ENCODE measurements around the gene LMBR1L. TPM values are rescaled to one million over a fixed set of nuclear protein-coding genes. Genes with fewer than 3 reads are reported as not detected.

LMBR1L gene
- total RNA-seq, 1 experiment from 2014 or later: 78.2 TPM

DNA sequence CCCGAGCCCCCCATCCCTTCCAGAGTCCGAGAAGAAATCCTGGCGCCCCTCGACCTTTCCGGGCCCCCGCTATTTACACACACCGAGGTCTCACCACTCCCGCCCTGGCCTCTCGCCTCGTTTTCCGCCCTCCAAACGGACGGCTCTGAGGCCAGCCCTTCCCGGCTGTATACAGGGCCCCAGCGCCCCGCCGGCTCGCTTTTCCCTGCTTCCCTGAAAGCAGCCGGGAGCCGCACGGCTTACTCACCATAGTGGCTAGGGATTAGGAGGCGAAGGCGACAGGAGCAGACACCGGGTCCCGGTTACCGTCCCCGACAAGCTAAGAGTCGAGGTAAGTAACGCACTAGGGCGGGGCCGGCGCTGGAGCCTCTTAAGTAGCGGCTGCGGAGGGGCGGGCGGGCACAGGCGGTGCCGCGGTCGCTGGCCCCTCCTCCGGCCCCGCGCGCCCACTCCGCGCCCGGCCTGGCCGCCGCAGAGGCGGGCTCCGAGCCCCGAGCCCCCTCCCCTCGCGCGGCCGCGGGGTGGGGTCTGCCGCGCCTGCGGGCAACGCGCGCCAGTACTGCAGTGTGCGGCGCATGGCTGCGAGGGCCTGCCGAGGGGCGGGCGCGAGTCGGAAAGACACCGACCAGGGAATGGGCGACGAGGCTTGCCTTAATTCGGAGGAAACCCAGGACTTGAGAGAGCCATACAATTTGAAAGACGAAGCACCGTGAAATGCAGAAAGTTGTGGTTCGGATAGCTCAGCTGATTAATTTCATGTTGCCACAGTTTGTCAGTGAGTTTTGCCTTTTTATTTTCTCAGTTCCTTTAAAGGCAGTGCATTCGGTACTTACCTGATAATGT is 20.6 kb upstream of the LMBR1L start, which contains the start of gene TUBA1B (continued):
- TF ChIP-seq SMAD3 (CRISPR knock-in tag; IDR thresholded peaks at IDR 0.05; ENCODE audit: borderline replicate concordance) (peak; percentile 41; the same call in 1 of the 2 replicates), ZNF121 (CRISPR knock-in tag; IDR thresholded peaks at IDR 0.05) (peak; percentile 63; the same call in 1 of the 2 replicates), RELA (CRISPR knock-in tag; IDR thresholded peaks at IDR 0.05; ENCODE audit: borderline replicate concordance) (peak; percentile 25; the same call in 1 of the 2 replicates), HMGA2 (CRISPR knock-in tag; IDR thresholded peaks at IDR 0.05) (no peak), ZNF423 (CRISPR knock-in tag; IDR thresholded peaks at IDR 0.05) (no peak), PRRX2 (CRISPR knock-in tag; IDR thresholded peaks at IDR 0.05) (no peak), ZNF219 (CRISPR knock-in tag; IDR thresholded peaks at IDR 0.05; ENCODE audit: borderline replicate concordance) (0 out of 2 replicates have a peak, but pooled peaks have one; percentile 41), GABPB1 (CRISPR knock-in tag; IDR thresholded peaks at IDR 0.05) (peak; percentile 34), OVOL2 (CRISPR knock-in tag; IDR thresholded peaks at IDR 0.05; ENCODE audit: borderline replicate concordance) (no peak), NFATC4 (CRISPR knock-in tag; IDR thresholded peaks at IDR 0.05) (0 out of 2 replicates have a peak, but pooled peaks have one; percentile 36), ELF4 (CRISPR knock-in tag; IDR thresholded peaks at IDR 0.05; ENCODE audit: low read depth) (no peak), SP1 (CRISPR knock-in tag; conservative IDR thresholded peaks at IDR 0.05) (peak; percentile 83), ETV6 (CRISPR knock-in tag; IDR thresholded peaks at IDR 0.05) (0 out of 2 replicates have a peak, but pooled peaks have one; percentile 7), FOXP1 (CRISPR knock-in tag; IDR thresholded peaks at IDR 0.05; ENCODE audit: borderline replicate concordance) (peak; percentile 76), TP53 (CRISPR knock-in tag; IDR thresholded peaks at IDR 0.05) (peak; percentile 94), JUN (CRISPR knock-in tag; IDR thresholded peaks at IDR 0.05) (0 out of 2 replicates have a peak, but pooled peaks have one; percentile 26)
- TF ChIP-seq, protein P1, sequence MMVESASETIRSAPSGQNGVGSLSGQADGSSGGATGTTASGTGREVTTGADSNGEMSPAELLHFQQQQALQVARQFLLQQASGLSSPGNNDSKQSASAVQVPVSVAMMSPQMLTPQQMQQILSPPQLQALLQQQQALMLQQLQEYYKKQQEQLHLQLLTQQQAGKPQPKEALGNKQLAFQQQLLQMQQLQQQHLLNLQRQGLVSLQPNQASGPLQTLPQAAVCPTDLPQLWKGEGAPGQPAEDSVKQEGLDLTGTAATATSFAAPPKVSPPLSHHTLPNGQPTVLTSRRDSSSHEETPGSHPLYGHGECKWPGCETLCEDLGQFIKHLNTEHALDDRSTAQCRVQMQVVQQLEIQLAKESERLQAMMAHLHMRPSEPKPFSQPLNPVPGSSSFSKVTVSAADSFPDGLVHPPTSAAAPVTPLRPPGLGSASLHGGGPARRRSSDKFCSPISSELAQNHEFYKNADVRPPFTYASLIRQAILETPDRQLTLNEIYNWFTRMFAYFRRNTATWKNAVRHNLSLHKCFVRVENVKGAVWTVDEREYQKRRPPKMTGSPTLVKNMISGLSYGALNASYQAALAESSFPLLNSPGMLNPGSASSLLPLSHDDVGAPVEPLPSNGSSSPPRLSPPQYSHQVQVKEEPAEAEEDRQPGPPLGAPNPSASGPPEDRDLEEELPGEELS (CRISPR knock-in tag; IDR thresholded peaks at IDR 0.05): peak; percentile 89
- TF ChIP-seq, protein P2, sequence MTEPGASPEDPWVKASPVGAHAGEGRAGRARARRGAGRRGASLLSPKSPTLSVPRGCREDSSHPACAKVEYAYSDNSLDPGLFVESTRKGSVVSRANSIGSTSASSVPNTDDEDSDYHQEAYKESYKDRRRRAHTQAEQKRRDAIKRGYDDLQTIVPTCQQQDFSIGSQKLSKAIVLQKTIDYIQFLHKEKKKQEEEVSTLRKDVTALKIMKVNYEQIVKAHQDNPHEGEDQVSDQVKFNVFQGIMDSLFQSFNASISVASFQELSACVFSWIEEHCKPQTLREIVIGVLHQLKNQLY (CRISPR knock-in tag; IDR thresholded peaks at IDR 0.05): no peak
- TF ChIP-seq, protein P3, sequence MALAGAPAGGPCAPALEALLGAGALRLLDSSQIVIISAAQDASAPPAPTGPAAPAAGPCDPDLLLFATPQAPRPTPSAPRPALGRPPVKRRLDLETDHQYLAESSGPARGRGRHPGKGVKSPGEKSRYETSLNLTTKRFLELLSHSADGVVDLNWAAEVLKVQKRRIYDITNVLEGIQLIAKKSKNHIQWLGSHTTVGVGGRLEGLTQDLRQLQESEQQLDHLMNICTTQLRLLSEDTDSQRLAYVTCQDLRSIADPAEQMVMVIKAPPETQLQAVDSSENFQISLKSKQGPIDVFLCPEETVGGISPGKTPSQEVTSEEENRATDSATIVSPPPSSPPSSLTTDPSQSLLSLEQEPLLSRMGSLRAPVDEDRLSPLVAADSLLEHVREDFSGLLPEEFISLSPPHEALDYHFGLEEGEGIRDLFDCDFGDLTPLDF (CRISPR knock-in tag; IDR thresholded peaks at IDR 0.05): 0 out of 2 replicates have a peak, but pooled peaks have one; percentile 35
- TF ChIP-seq, protein P4, sequence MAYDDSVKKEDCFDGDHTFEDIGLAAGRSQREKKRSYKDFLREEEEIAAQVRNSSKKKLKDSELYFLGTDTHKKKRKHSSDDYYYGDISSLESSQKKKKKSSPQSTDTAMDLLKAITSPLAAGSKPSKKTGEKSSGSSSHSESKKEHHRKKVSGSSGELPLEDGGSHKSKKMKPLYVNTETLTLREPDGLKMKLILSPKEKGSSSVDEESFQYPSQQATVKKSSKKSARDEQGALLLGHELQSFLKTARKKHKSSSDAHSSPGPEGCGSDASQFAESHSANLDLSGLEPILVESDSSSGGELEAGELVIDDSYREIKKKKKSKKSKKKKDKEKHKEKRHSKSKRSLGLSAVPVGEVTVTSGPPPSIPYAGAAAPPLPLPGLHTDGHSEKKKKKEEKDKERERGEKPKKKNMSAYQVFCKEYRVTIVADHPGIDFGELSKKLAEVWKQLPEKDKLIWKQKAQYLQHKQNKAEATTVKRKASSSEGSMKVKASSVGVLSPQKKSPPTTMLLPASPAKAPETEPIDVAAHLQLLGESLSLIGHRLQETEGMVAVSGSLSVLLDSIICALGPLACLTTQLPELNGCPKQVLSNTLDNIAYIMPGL (CRISPR knock-in tag; IDR thresholded peaks at IDR 0.05): peak; percentile 75; the same call in 1 of the 2 replicates
- TF ChIP-seq, protein P5, sequence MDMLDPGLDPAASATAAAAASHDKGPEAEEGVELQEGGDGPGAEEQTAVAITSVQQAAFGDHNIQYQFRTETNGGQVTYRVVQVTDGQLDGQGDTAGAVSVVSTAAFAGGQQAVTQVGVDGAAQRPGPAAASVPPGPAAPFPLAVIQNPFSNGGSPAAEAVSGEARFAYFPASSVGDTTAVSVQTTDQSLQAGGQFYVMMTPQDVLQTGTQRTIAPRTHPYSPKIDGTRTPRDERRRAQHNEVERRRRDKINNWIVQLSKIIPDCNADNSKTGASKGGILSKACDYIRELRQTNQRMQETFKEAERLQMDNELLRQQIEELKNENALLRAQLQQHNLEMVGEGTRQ (CRISPR knock-in tag; IDR thresholded peaks at IDR 0.05): peak; percentile 40; the same call in 1 of the 2 replicates
- TF ChIP-seq, protein P6, sequence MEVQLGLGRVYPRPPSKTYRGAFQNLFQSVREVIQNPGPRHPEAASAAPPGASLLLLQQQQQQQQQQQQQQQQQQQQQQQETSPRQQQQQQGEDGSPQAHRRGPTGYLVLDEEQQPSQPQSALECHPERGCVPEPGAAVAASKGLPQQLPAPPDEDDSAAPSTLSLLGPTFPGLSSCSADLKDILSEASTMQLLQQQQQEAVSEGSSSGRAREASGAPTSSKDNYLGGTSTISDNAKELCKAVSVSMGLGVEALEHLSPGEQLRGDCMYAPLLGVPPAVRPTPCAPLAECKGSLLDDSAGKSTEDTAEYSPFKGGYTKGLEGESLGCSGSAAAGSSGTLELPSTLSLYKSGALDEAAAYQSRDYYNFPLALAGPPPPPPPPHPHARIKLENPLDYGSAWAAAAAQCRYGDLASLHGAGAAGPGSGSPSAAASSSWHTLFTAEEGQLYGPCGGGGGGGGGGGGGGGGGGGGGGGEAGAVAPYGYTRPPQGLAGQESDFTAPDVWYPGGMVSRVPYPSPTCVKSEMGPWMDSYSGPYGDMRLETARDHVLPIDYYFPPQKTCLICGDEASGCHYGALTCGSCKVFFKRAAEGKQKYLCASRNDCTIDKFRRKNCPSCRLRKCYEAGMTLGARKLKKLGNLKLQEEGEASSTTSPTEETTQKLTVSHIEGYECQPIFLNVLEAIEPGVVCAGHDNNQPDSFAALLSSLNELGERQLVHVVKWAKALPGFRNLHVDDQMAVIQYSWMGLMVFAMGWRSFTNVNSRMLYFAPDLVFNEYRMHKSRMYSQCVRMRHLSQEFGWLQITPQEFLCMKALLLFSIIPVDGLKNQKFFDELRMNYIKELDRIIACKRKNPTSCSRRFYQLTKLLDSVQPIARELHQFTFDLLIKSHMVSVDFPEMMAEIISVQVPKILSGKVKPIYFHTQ (CRISPR knock-in tag; IDR thresholded peaks at IDR 0.05): no peak
- TF ChIP-seq, protein P7, sequence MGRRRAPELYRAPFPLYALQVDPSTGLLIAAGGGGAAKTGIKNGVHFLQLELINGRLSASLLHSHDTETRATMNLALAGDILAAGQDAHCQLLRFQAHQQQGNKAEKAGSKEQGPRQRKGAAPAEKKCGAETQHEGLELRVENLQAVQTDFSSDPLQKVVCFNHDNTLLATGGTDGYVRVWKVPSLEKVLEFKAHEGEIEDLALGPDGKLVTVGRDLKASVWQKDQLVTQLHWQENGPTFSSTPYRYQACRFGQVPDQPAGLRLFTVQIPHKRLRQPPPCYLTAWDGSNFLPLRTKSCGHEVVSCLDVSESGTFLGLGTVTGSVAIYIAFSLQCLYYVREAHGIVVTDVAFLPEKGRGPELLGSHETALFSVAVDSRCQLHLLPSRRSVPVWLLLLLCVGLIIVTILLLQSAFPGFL (CRISPR knock-in tag; IDR thresholded peaks at IDR 0.05; ENCODE audit: borderline replicate concordance): no peak
- TF ChIP-seq, protein P8, sequence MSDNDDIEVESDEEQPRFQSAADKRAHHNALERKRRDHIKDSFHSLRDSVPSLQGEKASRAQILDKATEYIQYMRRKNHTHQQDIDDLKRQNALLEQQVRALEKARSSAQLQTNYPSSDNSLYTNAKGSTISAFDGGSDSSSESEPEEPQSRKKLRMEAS (CRISPR knock-in tag; IDR thresholded peaks at IDR 0.05): peak; percentile 92; the same call in 1 of the 2 replicates
- TF ChIP-seq, protein P9, sequence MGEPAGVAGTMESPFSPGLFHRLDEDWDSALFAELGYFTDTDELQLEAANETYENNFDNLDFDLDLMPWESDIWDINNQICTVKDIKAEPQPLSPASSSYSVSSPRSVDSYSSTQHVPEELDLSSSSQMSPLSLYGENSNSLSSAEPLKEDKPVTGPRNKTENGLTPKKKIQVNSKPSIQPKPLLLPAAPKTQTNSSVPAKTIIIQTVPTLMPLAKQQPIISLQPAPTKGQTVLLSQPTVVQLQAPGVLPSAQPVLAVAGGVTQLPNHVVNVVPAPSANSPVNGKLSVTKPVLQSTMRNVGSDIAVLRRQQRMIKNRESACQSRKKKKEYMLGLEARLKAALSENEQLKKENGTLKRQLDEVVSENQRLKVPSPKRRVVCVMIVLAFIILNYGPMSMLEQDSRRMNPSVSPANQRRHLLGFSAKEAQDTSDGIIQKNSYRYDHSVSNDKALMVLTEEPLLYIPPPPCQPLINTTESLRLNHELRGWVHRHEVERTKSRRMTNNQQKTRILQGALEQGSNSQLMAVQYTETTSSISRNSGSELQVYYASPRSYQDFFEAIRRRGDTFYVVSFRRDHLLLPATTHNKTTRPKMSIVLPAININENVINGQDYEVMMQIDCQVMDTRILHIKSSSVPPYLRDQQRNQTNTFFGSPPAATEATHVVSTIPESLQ (CRISPR knock-in tag; IDR thresholded peaks at IDR 0.05): 0 out of 2 replicates have a peak, but pooled peaks have one; percentile 50
